HG03432 (cell line): ENCODE measurements around the gene IFIT1.
"Not testable (repeated sequence)": the region's sequence is repeated elsewhere in the genome, so short reads cannot be mapped to it uniquely, and the experiment has no call there.

Experiments used
- ATAC-seq: cut with Tn5 transposase; IDR thresholded peaks from one replicate; pipeline ENCODE4 v1.9.1; 2021; ENCODE audit warnings: mild to moderate bottlenecking, moderate library complexity; ENCODE audit not compliant: unreplicated experiment

The IFIT1 gene

DNA sequence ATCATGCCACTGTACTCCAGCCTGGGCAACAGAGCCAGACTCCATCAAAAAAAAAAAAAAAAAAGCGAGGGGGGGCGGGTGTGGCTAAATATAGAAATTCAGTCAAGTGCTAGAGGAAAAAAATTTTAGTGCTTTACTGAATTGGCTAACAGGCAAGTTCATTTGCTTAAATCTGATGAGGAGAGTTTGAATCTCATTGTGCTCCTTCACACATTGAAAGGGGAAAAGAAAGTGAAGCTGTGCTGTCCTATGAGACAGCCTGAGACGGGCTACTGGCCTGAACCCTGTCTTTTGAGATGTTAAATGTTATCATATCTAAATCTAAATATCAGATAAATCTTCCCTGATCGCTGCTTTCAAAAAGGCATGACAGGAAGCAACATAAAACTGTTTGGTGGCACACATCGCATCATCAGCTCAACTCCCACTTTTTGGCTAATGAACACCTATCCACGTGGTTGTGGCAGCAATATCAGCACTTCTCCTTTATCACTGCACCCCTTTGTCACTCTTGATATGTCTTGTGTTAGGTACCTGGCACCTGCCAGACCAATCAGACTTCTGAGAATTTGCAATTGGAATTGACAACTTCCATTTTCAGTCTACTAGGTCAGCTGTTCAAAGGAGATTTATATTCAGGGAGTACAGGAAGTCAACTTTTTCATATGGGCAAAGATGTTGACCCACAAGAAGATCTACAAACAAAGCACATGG, 28.5 kb upstream of the IFIT1 start:
- ATAC-seq, result peak; percentile 33

DNA sequence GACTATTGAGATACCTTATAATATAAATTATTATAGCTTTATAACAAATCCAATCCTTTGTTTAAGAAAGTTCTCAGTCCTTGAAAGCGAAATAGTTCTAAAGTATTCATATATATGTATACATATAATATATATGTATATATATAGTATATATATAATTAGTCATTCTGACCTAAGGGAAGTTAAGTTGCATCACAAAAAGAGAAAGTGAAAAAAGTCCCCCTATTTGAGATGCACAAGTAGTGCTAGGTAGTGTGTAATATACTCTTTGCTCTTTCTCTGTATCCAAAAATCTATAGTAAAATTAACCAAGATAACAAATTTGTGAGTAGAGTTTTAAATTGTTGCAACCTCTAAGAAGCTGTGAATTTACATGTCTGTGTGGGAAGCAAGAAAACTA, 27.9 kb upstream of the IFIT1 start:
- ATAC-seq, result peak; percentile 45

DNA sequence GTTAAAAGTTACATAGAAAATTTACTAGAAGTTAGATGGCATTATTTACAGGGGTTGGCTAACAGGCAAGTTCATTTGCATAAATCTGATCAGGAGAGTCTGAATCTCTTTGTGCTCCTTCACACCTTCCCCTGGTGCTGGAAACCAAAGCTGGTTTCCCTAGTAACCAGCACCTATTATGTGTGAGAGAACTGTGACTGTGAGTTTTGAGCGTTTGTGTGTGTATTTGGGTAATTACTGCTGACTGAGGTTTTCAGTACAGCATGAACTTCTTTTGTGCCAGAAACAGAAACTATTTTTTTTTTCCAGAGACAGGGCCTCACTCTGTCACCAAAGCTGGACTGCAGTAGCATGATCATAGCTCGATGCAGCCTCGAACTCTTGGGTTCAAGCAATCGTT, 24.9 kb upstream of the IFIT1 start:
- ATAC-seq, result peak; percentile 76

DNA sequence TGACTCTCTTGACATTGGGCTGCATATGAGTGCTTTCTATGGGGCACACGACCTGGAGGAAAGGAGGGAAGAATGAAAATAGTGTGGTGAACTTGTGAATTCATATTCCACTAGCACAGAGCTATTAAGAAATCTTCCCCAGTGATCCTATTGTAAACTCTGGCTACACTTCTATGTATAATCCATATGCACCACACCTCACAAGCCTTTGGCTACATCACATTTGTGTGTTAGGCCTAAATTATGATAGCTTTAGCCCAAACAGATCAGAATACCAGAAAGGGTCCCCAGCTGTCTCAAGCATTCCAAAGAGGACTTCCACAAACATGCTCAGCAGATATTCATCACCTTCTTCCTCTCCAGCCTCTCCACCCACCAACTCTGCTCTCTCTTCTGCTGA, 24.3 kb upstream of the IFIT1 start:
- no peak for ATAC-seq

DNA sequence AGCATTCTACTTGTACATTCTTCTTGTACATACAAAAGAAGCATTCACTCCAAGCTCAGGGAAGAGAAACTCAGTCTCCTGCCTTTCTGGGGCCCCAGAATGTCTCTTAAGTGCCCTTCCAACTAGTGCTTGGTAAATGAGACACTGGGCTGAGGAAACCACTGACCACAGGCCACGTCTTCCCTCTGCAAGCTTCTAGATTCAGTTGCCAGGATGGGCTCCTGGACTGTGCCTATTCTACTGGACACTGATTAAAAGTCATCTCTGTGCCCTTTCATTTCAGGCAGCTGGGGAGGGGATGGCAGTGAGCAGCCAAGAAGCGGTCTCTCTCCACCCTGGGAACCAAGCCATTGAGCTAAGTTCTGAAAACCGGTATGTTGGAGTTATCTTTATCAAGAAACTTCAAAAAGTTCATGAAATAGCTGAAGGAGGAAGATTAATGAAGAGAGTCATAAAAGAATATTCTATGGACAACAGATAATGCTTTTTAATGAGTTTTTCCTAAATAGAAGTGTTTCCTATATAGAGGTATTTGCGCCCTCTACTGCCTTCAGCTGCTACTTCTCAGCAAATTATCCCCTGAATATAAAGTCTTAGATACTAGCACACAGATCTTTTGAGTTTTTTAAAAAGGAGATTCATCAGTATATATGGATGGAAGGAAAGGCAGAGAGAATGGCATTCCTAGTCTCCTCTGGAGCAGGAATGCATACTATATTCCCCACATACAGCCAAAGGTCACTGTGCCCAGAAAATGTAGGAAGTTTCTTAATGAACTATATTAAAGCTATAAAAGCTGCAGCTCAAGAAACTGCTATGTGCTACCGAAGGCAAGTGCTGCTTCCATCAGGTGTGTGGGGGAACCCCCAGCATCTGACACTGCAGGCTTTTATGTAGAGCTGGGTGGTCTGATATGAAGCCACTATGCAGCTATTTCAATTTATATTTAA, 23.0 kb upstream of the IFIT1 start:
- no peak for ATAC-seq

DNA sequence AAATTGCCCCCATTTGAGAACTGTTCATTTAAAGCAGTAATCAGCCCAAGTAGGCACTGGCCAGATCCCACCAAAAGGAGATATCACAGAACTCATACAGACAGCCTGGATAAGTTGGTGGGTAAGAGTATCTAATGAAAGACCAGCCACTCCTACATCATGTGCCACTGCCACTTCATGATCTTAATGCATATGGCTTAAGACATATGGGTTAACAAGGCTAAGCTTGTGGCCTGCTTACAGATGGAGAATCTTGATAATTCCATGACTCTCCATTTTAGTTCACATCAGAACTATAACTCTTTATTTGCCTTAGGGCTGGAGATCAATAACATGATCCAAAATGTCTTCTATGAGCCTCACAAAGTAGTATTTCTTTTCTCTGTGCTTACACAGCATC, 21.3 kb upstream of the IFIT1 start:
- ATAC-seq, result no peak

DNA sequence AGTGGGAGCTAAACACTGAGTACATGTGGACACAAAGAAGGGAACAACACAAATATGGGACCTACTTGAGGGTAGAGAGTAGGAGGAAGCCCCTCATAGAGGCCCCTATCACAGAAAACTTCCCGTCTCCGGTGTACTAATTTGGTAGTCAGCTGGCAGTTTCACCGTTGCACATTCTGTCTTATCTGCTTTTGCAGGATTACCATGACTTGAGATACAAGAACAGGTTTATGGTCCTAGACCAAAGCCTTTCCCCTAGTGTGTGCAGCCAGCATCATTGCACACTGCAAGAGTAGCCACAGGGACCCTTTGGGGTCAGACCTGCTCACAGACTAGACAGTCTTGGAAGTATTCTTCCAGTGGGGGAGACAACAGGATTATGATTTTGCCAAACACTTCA, 20.4 kb upstream of the IFIT1 start:
- no peak for ATAC-seq

DNA sequence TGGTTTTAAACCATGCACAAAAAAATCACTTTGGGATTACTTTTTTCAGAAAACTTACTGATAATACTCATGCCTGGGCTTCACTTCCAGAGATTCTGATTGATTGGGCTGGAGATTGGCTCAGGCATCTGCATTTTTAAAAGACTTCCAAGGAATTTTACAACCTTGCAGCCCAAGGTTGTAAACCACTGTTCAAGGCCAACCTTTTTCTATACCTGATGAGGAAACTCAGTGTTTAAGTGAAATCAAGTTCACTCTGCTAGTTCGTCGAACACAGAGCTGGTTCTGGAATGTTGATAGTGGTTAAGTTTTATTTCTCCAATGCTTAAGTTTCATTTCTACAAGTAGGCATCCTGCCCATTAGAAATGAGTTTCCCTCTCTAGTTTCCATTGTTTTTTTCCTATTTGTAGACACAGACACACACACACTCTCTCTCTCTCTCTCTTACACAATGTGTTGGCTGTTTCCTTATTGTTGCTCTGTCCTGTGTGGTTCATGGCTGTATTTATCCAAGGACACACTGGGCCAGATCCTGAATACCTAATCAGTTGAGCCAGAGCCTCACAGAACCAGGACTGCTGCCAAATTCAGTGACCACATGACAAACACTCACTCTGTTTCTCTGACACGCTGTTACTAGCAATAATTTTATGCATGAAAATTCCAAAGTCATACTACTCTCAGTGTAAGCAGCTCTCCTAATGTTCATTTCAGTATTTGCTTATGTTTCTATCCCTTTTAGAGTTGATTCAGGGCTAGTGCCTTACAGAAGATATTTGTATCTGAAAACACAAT, 18.3 kb upstream of the IFIT1 start:
- ATAC-seq, result no peak

DNA sequence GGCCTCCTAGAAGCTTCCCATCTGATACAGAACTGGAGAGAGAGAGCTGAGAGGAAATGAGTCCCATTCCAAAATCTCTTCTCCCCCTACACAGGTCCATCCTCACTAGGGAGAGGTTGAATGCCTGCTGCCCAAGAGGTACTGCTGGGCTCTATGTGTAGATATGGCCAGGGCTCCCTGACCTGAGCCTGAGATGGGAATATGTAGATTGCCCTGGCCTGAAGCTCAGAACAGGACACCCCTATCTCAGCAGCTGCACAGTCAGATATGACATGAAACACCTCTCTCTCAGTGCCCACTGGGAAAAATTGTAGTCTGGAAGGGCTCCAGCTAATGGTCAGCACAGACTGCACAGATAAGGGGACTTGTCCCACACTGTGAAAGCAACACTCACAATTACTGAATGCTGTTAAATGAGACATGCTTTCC, 17.7 kb upstream of the IFIT1 start:
- ATAC-seq, result no peak

DNA sequence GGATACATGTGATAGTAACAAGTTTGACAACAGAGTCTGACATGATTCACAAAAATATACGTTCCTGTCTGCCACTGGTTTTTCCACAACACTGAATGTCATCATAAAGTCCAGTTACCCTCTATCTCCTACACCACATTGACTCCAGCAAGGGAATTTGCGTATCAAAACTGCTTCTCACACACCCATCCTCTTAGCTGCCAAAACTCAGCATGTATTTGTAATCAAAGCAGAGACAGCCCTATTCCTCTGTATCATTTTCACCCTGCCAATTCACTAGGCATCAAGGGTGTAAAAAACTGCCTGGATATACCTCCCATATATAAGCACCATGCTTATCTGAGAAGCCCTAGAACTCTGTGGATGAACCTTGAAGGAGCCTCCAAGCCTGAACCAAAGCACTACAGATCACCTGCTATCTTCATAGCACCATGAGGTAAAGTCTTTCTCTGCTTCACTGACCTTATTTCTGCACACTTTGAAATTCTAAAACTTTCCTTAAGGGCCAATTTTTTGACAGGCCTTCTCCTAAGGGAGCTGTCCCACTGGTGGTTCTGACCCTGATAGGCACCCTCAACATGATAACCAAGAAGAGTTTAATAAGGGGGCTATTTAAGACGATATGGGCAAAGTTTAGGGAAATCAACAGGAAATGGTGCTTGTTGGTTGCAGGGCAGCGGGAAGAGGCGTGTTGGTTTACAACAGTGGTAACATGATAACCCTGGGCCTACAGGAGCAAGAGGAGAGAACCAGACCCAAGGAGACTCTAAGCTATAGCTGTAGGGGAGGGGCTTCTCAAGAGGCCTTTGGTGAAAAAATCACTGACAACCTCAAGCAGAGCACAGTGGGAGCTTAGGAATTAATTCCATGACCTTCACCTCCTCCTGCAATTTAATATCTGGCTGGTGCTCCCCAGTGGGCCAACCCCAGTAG, 14.5 kb upstream of the IFIT1 start, which contains the start of gene IFIT1B:
Gene IFIT1B (plus strand): TSS at position 352 of the 933 bp plus-strand sequence. CDS start 80 bp downstream, at position 432.
- ATAC-seq, result no peak

DNA sequence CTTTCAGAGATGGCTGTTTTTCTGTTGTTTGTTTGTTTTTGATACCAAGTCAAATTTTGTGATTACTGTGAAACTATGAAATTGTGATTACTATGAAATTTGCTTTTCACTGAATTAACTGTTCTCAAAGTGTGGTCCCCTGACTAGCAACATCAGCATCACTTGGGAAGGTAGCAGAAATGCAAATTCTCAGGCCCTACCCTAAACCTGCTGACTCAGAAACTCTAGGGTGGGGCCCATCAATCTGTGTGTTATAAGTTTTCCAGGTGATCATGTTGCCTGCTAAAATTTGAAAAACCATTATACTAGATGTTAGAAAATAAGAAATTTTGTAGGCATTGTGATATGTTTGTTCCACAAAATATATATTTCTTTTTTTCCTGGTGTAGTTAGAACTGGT, 13.3 kb upstream of the IFIT1 start:
- ATAC-seq, result no peak

DNA sequence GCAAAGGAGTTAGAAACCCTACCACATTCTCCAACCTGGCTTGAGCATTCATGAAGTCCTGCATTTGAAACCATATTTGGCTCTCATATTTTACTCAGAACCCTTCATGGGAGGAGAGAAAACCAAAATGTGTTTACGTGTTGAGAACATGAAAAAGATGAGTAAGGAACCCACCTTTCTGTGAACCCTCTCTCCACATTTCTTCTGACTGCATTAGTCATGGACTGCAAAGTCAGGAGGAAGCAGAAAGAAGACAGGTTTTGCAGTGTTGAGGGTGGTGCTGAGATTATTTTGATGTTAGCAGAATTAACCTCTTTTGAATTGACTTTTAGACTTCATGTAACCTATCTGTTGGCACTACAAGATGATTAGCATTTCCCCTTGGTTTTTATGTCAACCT, 9.7 kb upstream of the IFIT1 start:
- ATAC-seq, result no peak

DNA sequence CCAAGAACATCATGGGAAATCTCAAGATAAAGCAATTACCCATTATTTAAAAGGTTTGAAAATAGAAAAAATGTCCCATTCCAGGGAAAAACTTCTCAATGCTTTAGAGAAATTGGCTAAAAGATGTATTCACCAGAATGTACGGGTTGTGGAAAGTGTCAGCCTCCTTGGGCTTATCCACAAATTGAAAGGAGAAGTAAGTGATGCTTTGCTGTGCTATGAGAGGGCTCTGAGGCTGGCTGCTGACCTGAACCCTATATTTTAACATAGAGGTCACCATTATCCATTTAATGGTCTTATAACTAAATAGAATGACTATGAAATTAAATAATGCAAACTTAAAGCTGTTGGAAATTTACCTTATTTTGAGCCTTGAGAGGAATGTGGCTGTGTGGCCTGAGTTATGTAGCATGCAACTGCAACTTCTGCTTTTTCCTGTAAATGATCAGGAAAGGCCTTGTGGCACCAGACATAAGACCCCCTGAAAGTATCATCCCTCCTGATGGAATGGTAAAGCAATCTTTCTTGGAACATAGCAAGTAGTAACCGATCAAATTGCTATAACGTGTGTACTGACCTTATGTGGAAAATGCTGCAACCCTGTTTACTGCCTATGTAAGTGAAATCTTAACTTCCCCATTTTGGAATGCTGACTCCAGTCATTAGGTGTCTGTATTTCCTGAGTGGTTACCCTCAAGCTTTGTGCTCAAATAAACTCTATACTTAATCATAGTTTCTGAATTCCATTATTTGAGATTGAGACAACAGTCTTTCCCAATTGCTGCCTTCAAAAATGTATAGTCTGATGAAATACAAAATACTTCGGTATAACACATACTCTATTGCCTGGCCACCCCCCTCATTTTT, 7.7 kb upstream of the IFIT1 start:
- ATAC-seq, result no peak

DNA sequence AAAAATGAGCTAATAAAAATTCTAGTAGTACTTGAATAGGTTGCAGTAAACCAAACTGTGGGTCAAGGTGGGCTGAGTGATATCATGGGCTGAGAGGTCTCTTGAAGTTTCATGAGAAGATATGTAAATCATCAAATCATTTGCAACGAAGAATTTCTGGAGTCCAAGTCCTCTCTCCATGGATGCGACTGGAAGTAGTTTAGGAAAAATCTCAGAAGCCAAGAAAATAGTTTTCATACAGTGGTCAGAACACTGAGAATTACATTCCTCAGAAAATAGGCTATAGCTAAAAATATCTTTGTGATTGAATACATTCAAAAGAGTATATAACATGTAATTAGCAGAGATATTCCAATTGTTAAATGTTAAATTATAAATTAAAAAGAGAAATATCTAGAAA, 3.6 kb upstream of the IFIT1 start:
- ATAC-seq, result no peak

DNA sequence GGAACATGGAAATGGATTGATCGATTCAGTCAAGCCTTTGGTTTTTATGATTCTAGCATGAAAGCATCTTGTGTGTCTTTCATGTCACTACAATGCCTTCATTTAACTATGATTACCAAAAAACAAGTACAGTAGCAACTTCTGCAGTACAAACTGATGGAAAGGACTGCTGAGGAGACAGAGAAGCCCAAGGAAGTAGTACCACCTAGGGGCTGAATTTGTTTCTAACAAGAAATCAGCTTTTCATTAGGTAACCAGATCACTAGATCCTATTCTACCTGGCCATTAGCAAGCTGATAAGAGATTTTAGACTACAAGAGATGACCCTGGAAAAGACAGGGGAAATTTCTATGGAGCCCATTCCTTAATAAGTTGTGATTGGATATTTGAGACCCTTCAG, 3.2 kb upstream of the IFIT1 start:
- ATAC-seq, result no peak

DNA sequence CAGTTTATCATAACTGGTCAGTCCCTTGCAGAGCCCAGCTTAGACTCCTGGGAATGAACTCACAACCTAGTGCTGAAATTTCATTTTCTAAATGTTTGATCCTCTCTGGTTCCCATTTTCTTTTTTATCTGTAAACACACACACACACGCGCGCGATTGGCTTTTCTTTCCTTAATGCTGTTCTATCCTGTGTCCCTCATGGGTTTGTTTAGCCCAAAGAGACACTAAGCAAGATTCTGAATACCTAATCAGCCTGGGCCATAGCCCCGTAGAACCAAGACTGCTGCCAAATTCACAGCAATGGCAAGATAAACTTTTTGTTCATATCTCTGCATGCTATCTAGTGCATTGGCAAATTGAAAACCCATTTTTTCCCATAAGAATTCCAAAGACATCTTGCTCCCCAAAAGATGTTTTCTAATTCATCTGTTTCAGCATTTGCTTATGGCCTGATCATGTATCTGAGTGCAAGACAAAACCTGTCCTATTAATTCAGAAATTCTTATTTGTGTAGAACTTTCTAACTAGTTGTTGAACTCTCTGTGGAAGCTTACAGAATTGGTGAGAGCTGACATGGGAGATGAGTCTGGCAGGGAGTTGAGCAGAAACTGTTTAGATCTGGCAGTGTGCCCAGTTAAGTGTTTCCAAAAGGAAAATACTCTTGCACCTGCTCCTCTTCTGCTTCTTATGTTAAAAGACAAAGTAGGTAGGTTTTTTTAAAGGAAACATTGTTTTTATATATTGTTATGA, 1.8 kb upstream of the IFIT1 start:
- no peak for ATAC-seq

DNA sequence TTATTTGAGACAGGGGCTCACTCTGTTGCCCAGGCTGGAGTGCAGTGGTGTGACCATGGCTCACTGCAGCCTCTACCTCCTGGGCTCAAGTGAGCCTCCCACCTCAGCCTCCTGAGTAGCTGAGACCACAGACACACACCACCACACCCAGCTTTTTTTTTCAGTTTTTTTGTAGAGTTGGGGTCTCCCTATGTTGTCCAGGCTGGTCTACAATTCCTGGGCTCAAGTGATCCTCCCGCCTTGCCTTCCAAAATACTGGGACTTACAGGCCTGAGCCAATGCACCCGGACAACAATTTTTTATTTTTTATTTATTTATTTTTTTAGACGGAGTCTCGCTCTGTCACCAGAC, 1.2 kb upstream of the IFIT1 start:
- ATAC-seq, result not testable (repeated sequence)

DNA sequence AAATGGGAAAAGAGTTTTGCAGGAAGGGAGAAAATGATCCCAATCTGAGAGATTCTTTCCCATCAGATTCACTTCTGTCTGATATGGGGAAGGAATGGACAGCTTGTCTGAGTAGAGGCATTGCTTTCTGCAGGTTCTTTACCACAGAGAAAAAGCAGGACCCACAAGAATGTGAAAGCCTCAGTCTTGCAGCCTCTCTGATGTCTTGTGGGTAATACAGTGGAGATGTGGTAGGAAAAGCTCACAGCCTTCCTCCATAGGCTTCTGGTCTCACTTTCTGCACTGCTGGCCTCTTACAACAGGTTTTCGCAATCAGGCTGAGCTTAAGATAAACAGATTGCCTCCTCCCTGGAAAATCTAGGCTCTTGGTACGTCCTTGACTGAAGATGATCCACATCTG, 551 bp downstream of the IFIT1 start:
- peak; percentile 46 for ATAC-seq

DNA sequence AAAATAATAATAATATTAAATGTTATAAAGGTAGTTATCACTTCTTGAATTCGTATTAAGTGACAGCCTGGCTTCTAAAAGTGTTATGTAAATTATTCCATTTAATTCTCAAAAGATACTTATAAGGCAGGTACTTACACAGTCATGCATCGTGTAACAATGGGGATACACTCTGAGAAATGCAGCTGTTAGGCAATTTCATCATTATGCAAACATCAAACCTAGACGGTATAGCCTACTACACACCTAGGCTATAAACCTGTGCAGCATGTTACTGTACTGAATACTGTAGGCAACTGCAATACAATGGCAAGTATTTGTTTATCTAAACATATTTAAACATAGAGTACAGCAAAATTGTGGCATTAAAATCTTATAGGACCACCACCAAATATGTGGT, 1.5 kb downstream of the IFIT1 start:
- ATAC-seq, result no peak
